Measurements from ENCODE around the gene KIF26B.

DNA sequence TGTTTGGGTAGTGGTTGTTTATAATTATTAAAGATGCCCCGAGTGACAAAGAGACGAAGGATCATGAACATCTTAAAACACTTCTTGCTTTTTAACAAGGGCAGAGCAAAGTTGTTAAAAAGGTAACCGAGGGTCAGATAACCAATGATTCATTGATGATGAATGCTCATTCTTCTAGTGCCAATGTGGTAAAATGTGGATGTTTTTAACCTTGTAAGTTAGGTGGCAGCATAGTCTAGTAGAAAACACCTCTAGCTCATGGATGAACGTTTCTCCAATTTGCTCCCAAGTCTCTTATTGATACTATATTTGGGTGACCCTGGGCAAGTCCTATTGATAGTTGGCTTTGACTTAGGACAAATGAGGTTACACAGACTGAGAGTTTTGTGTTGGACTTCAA is 167.9 kb downstream of the KIF26B start:
- TF ChIP-seq YY1 (IDR thresholded peaks at IDR 0.05; ENCODE audit: insufficient read depth, insufficient read length) = no peak
- no peak for TF ChIP-seq ZNF274 (IDR thresholded peaks at IDR 0.05; ENCODE audit: low read depth, low read length)

Data from NT2/D1 (cell line).